HG02852 (cell line): ENCODE results near the gene MAML2.

ENCODE experiments used
- ATAC-seq: cut with Tn5 transposase; IDR thresholded peaks from one replicate; pipeline ENCODE4 v1.9.1; 2021; ENCODE audit warnings: mild to moderate bottlenecking, moderate library complexity; ENCODE audit not compliant: unreplicated experiment

MAML2 gene

DNA sequence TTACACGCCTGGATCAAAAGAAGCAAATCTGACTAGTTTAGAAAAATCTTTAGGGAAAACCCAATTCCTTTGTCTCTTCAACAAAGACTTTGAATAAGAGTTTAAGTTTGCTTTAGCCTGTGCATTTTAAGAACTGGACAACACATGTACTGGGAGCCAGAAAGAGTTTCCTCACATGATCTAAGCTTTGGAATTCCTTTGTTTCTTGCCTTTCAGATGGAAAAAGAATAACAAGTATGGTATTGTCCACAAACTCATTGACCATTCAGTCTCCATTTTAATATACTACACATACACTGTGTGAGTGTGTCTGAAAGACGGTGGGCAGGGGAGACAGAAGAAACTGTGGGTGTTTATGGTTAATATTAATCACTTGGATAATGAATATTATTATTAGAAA, 205.6 kb downstream of the MAML2 start:
- no peak for ATAC-seq

DNA sequence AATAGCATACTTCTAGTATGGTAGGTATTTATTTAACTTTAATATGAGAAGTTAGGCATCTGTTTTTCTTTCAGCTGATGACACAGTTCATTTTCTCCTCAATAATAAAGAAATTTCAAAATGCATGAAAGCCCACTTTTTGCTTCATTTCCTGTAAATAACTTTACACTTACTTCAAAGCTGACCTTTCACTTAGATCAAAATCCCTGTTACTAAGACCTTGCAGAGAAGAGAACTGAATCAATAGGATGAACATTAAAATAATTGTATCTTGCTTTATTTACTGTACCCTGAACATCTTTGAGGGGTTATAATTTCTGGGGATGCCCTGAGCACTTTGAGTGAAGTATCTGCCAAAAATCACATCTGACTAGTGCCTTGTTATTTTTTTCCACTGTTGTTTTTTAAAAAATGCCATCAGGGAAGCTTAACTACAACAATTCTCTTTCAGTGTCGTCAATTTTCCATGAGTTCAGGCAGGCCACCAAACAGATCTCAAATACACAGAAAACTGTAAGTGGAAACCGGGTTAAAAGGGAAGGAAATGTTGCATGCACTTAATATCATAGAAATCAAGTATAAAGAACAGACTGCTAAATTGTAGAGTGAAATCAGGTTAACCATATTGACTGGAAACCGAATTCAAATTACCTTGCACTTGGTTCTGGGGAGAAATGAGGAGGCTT, 206.2 kb downstream of the MAML2 start:
- no peak for ATAC-seq

DNA sequence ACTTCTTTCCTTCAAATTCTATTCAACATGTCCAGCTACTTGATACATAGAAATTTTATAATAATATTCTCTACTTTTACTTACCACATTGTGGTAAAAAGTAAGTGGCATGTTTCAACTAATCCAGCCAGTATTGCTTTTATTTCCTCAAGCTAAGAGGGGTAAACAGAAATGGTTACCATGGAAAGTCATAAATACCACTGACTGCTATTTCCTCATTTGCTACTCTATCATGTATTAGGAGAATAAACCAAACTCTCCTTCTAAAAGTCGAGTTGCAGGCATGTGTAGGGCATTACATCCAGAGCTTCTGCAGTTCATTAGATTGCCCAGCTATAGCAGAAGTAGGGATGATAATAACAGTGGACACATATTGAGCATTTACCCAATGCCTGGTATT, 208.4 kb downstream of the MAML2 start:
- no peak for ATAC-seq

DNA sequence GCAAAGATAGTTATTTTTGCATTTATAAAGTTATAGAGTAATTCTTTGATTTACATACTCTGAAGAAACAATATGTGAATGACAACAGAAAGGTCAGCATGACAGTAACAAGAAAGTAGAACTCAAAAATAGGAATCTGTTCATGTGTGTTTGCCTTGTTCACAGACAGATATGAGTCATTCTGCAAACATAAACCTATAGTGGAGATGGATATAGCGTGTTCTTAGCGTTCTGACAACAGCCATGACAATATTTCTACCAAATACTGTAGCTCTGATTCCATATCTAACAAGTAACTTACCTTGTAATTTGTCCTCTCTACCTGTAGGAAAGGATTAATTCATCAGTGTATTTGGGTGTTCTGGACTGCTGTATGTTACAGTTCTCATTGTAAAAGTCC, 210.6 kb downstream of the MAML2 start:
- no peak for ATAC-seq

DNA sequence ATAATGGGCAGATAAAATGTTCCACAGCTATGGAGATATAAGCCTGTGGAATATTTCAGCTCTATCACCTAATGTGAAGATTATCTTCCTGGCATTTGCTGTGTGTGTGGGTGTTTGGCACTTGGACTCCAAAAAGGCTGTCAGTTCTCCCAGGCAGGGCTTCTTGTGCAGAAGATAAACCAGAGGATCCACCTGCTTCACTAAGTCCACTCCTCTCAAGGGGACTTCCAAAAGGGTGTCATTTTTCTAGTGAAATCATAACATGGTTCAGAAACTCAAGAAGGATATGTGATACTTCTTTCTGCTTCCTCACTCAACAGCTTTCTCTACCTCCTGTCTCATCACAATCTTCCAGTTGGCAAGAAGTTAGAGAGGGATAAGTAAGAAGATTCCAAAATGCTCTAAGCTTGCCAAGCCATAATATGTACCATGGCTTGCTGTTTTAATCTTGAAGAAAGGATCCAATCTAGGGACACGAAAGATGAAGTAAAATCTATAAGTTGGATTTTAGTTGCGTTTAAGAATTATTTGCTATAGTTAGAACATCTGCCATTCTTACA, 212.9 kb downstream of the MAML2 start:
- peak; percentile 43 for ATAC-seq

DNA sequence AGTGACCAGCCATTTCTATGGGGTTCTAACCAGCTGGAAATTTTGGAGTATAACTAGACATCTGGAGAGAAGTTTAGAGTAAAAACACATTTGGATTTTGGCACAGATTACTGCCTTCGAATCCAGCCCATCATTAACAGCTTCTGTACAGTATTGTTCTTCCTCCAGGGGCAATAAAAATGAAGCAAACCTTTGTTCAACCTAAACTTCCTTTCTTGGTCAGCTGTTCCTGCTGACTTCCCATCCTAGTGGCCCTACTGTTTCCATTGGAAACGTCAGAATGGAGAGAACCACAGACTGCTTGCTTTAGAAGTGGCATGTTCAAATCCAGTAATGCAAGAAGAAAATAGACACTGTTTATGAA, 215.4 kb downstream of the MAML2 start:
- ATAC-seq = no peak

DNA sequence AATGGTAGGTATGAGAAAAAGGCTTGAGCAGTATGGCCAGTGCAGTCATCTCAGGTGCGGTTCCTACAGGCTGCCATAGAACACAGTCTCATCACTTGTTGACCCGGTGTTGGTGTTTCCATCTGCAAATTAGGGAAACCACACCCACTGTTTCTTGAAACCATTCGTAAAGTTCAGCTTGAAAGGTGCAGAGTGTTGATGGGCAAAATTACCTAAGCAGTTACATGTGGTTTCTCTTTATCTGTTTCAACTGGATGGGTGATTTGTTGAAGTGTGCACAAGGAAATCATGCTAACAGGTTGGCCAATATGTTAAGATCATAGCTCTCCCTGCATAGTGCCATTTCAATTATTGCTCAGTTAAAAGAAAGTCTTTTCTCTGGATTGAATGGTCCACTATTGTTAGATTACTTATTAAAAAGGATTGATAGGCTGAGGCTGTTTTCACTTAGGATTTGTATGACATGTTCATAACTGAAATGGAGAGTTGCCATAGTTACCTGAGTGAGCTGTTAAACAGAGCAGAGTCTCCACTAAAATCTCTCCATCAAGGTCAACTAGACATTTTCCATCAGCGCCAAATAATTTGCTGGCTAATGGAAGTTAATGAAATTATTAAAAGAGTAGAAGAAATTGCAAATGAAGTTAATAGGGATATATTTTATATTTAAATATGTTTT, 215.9 kb downstream of the MAML2 start:
- ATAC-seq = no peak

DNA sequence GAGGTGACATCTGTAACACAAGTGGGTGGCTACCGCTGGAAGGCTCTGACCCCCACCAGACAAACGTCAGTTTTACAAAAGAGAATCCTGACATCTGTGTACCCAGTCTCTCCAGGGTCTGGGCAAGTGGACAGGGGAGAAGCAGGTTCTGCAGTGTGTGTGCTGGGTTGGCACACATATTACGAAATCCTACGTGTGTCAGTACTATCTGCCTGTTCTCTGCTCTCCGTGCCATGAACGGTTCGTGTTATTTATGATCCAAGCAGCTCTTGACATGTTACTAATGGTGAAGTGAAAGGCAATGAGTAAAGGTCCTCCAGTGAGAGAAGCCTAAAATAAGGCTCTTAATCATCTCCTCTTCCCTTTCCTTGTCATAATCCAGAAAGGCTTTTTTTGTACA, 217.6 kb downstream of the MAML2 start:
- no peak for ATAC-seq

DNA sequence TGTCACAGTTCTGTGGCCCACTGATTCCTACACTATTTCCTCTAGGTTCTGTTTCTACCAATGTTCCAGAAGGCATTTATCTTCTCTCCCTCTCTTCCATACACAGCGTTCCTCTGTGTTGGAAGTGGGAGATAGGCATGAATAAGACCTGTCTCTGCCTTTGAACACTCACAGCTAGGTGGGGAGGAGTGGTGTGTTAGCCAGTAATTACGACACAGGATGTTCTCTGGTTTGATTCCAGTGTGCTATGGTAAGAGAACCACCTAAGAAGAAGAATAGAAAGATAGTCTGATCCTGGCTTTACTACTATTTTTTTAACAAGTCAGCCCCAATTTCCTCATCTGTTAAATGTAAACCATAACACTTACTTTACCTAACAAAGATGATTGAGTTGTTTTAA, 218.8 kb downstream of the MAML2 start:
- ATAC-seq = no peak

DNA sequence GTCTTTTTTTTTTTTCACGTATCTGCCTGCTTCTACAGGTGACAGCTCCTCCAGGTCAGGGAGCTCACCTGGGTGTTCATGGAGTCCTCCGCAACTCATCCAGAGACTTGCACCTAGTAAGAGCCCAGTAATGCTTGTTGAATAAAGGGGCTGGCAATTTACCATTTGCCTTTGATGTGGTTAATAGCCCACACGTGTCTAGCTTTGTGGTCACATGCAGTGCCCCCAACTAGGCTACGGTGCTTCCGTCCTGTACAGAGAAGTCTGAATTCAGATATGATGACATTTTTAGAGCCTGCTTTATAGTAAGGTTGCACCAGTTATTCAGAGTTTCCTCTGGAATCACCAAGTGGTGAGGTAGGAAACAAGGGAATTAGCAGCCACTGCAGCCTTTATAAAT, 219.7 kb downstream of the MAML2 start:
- no peak for ATAC-seq

DNA sequence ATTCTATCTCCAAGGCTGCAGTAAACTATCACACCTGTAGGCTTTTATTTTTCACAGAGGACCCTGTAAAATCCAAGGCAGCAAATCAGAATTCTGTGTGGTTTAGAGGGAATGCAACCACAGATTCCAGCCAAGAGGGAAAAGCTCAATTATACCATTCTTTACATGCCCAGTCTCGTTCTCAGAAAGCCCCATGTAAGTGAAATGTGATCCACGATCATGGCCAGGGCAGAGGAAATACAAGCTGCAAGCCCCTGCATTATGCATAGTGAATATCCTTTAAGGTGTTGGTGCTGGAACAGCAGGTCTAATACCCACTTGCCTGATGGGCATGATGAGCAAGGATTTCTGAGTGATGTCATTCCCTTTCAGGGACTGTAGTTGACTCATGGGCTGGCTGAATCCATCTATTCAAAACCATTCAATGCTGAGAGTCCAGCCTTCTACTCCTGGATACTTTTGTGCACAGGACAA, 220.4 kb downstream of the MAML2 start:
- no peak for ATAC-seq

DNA sequence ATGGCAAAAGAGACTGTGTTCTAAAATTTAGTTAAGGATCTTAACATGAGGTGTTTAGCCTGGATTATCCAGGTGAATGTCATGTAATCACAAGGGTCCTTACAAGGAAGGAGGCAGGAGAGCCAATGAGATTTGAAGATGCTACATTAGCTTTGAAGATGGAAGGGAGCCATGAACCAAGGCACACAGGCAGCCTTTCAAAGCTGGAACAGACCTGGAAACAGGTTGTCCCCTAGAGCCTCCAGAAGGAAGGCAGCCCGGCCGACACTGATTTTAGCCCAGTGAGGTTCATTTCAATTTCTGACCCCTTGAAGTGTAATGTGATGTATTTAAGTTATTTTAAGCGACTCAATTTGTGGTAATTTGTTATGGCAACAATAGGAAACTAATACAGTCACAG, 223.8 kb downstream of the MAML2 start:
- no peak for ATAC-seq

DNA sequence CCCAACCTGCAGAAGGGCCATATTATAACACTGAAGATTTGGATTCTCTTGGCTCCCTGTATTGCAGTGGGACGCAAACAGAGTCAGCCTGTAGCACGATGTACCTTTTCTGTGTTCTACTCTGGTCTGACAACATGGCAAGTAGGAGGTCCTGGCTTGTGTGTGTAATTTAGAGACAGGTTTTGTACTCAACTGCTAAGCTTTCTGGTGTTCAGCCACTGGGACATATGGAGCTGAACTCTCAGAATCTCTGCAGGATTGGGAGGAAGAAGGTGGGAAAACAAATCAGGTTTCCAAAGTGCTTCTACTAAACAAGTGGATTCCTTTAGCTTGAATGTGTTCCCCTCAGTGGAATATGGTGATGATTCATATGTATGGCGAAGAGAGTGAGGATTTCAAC, 226.6 kb downstream of the MAML2 start:
- ATAC-seq = no peak

DNA sequence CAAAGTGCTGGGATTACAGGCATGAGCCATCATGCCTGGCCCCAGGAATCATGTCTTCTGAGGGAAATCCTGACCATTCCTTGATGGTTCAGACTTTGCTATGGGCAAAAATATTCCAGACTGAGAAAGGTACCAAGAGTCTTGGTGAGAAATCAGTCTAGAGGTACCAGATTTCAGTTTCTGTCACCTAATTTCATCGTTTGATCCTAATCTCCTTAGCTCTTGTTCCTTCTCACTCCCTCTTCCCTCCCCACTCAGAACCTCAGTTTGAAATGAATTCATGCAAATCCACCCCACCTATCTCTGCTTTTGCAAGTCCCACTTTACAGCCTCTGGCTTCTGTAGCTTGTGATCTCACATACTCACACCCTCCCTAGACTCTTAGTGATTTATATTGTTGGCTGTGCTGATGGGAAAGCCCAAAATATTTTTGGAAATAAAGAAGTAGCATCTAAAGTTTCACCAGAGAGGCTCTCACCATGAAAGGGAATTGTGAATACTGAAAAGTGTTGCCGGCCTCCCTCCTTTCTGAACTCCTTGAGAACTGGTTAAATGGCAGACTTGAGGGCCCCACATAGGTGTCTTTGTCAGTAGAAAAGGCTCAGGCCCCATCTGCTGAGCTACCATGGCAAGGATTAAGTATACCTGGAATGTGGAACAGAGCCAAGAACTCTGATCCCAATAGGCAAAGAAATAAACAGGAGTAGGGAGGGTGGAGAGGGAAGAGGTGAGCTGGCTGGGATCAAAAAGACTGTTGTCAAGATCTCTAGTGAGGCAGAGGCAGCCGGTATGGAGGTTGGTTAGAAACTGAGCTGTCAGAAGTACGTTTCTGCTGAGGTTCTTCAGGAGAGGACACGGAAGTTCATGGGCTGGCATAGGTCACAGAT, 228.6 kb downstream of the MAML2 start:
- ATAC-seq = peak; percentile 52

DNA sequence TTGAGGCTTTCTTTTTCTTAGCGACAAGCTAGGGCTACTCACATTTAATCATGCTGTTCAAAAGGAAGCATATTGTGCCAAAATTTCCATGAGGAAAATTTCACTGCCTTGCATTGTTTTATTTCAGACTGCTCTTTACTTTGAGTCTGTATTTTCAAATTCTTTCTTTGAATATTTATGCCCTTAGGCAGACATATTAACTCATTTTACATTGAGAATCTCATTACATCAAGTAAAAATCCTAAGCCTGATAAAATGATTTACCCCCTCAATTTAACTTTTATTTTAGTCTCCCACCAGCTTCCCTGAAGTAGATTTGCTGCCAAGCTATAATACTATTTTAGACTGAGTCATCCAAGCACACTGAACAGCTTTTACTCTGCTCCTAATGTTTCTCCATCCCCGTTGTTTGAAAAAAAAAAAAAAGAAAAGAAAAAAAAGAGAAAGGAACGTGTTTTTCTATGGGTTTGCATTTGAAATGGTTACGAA, 229.8 kb downstream of the MAML2 start:
- no peak for ATAC-seq

DNA sequence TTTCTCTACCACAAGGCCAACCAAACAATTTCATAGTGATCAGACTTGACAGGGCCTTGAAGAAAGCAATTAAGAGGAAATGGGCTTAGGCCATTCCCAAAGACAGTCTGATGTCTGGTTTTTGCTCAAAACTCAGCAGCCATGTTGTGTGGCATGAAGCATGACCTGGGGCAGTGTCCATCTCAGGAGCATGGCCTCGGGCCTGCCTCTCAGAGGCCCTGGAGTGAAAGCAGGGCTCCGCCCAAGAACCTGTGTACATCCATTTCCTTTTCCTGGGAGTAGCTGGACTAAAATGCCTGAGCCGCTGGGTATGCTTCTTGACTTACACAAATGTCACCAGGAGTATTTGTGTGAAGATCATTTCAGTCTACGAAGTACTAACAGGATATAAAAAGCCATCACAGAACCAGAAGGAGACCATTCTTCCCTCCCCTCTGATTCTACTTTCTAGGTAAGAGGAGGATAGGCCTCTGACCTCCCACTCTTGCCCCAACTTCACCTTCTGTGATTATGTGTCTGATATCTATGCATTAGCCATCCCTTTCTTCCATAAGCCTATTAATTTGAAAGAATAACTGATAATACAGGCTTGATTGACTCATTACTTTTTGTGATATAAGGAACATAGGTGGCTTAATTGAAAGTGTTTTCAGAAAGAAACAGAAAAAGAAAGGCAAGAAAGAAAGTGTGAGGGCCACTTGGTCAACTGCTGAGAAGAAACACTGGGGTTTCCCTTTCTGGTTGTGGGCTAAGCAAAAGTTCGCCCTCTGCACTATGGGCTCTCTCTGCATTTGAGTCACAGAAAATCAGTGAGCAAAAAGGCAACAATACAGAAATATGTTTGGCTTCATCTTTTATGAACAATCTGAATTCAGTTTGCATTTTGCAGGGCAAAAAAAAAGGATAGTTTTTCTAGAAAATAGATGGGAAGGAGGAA, 230.5 kb downstream of the MAML2 start:
- ATAC-seq = peak; percentile 92

DNA sequence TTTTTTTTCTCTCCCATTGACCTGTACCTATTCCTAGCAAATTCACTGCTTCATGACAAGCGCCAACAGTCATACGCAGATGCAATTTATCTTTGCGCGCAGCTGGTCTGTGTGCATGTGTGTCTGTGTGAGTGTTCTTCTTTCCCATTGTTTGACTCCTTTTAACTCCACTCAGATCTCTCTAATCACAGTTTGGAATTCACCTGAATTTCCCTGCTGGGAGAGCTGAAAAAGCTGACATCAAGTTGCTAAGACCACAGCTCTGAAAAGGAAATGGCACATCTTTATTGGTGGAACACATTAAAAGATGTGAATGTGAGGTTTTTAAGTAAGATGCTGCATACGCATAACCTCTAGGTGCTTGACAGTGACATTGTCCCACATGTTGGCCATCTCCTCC, 231.7 kb downstream of the MAML2 start:
- no peak for ATAC-seq

DNA sequence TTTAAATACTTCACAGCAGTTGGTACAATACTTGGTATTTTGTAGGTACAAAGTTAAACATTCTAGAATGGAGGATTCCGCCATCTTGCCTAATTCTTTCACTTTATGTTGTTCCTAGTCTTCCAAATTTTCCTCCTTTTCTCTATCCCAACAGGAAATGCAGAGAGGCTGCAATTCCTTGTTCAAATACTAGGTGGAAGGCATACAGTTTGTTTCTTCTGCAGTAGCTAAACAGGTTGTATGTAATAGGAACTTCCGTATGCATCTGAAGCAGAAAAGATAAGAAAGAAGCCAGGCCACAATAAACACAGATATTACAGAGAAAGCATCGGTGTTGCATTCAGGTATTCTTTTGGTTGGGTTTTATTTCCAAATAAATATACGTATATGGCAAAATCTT, 232.7 kb downstream of the MAML2 start:
- ATAC-seq = no peak

DNA sequence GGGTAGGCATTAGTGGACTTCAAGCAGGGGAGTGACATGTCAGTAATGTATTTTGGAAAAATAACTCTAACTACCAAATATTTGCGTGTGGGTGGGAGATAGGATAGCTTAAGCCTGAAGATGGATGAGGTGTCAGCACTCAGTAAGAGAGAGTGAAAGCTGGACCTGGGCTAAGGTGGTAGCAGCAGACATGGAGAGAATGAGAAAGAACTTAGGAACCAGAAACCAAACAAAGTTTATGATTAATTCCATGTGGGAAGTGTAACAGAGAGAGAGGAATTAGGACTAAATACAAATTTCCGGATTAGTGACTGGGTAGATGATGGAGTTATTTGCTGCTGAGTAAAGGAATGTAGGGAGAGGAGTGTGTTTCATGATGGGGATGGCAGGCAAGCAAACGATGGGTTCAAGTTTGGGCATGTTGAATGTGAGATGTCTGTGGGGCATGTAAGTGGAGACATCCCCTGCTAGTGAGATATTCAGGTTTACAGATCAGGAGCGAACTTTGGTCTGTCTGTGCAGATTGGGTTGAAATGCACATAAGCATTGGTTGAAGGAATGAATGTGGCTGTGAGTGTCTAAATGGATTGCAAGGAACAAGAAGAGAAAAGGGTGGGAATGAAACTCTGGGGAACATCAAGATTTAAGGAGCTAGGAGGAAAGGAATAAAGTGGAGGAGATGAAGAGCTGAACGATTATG, 233.5 kb downstream of the MAML2 start:
- ATAC-seq = no peak
